Omental fat pad (tissue), 4 donors: Measurements from ENCODE around the gene AEBP1. TPM values are rescaled to one million over a fixed set of nuclear protein-coding genes. Genes with fewer than 3 reads are reported as not detected.

Source experiments
- ATAC-seq: fragments of 150-250 bp; one replicate; pipeline ENCODE4 v1.9.1; 2016; ENCODE audit warnings: mild to moderate bottlenecking, moderate library complexity; ENCODE audit not compliant: low FRiP score
- DNase-seq: peaks from one replicate; pipeline ENCODE4 v3.0.0-alpha.2; 2019; ENCODE audit warnings: low spot score
- CTCF ChIP-seq, 3 donors: fragments of 450-650 bp; IDR thresholded peaks; one replicate each; pipeline ENCODE4 v1.5.1; 2016 to 2017; ENCODE audit warnings: antibody characterized with exemption in 3 of 3, mild to moderate bottlenecking in 3 of 3, moderate library complexity in 2 of 3
- total RNA-seq, 4 donors: library from RNA; depleted of rRNA; stranded (reverse); fragments of >200 nt; gene quantifications; one replicate each; pipeline ENCODE4 v1.1.0, GENCODE V29; 2016

AEBP1 gene
- total RNA-seq, 4 donors from 2014 or later: 64.9 to 209 (median 163) TPM

GRCh38 chr7:44086627-44087026 lies 17.5 kb upstream of the AEBP1 start:
- DNase-seq: no peak
- ATAC-seq: no peak
- no peak for TF ChIP-seq CTCF (IDR thresholded peaks at IDR 0.05)

GRCh38 chr7:44087911-44088838 lies 16.0 kb upstream of the AEBP1 start:
- TF ChIP-seq CTCF (IDR thresholded peaks at IDR 0.05): no peak
- DNase-seq (no peak), ATAC-seq (peak; percentile 49)

GRCh38 chr7:44093102-44093641 lies 11.0 kb upstream of the AEBP1 start:
- no peak for TF ChIP-seq CTCF (IDR thresholded peaks at IDR 0.05)
- DNase-seq (no peak), ATAC-seq (no peak)

- DNase-seq: no peak
- no peak for TF ChIP-seq CTCF (IDR thresholded peaks at IDR 0.05)
- no peak for ATAC-seq
Observed at GRCh38 chr7:44094365-44094764, 9.8 kb upstream of the AEBP1 start.

GRCh38 chr7:44094883-44095592 lies 9.1 kb upstream of the AEBP1 start:
- ATAC-seq: no peak
- TF ChIP-seq CTCF (IDR thresholded peaks at IDR 0.05): no peak

GRCh38 chr7:44095781-44096180 lies 8.4 kb upstream of the AEBP1 start:
- TF ChIP-seq CTCF (IDR thresholded peaks at IDR 0.05): no peak
- DNase-seq (no peak), ATAC-seq (no peak)

More at GRCh38 chr7:44094883-44095592, 9.1 kb upstream of the AEBP1 start:
- no peak for DNase-seq
